OCI-LY7 (cell line): ENCODE results near the gene MAP3K15. TPM values are rescaled to one million over a fixed set of nuclear protein-coding genes. Genes with fewer than 3 reads are reported as not detected.

Source experiments
- BruUV-seq: library from RNA; stranded (reverse); fragments of 400-500 nt; replicated peaks from 2 replicates; lab custom pipeline; 2021; lab: Mats Ljungman, UMichigan
- CTCF ChIA-PET: fragments of 300-600 bp; sonication (Branson Sonifier 250); formaldehyde crosslinking; loops from one replicate; lab custom pipeline; 2022; ENCODE audit warnings: antibody characterized with exemption; ENCODE audit not compliant: unreplicated experiment; lab: Charles Lee
- POLR2A ChIA-PET: fragments of 300-600 bp; sonication (Branson Sonifier 250); formaldehyde crosslinking; loops from one replicate; lab custom pipeline; 2022; ENCODE audit warnings: antibody characterized with exemption; lab: Charles Lee
- DNase-seq: peaks from one replicate; pipeline ENCODE4 v3.0.0-alpha.2; 2015; ENCODE audit warnings: low spot score
- H2AFZ ChIP-seq: fragments of 200-600 bp; sonication (generic), shearing (Covaris generic); 2 replicates; pipeline ENCODE4 v1.6.1; 2014; ENCODE audit warnings: mild to moderate bottlenecking, antibody characterized with exemption, low read length, moderate library complexity
- H3K27ac ChIP-seq: fragments of 200-600 bp; sonication (generic); 2 replicates; pipeline ENCODE4 v1.5.1; 2014; ENCODE audit warnings: mixed run types, low read depth, mild to moderate bottlenecking, moderate library complexity, low read length, inconsistent platforms; ENCODE audit not compliant: poor library complexity, severe bottlenecking
- H3K36me3 ChIP-seq: fragments of 200-600 bp; sonication (generic); 2 replicates; pipeline ENCODE4 v1.6.1; 2014; ENCODE audit warnings: mild to moderate bottlenecking, antibody characterized with exemption, low read length, moderate library complexity, mixed read lengths; ENCODE audit not compliant: insufficient read depth
- H3K4me1 ChIP-seq: fragments of 200-600 bp; sonication (generic); 2 replicates; pipeline ENCODE4 v1.5.1; 2014; ENCODE audit warnings: mild to moderate bottlenecking, low read length; ENCODE audit not compliant: insufficient read depth, poor library complexity, severe bottlenecking
- H3K4me2 ChIP-seq: fragments of 200-600 bp; sonication (generic); 2 replicates; pipeline ENCODE4 v1.6.1; 2014; ENCODE audit warnings: mild to moderate bottlenecking, low read length
- H3K4me3 ChIP-seq: fragments of 200-600 bp; sonication (generic); 2 replicates; pipeline ENCODE4 v1.5.1; 2014; ENCODE audit warnings: mild to moderate bottlenecking, low read depth, low read length; ENCODE audit not compliant: poor library complexity, severe bottlenecking
- H3K79me2 ChIP-seq: fragments of 200-600 bp; sonication (generic); 2 replicates; pipeline ENCODE4 v1.6.1; 2016; ENCODE audit warnings: low read depth, mild to moderate bottlenecking, low read length, moderate library complexity, mixed read lengths; ENCODE audit not compliant: insufficient read depth
- H3K9me2 ChIP-seq: fragments of 200-600 bp; sonication (generic); 2 replicates; pipeline ENCODE4 v1.6.1; 2016; ENCODE audit warnings: mild to moderate bottlenecking, low read length, mixed read lengths; ENCODE audit not compliant: insufficient read depth
- H3K9me3 ChIP-seq: fragments of 200-600 bp; sonication (generic); 2 replicates; pipeline ENCODE4 v1.6.1; 2014; ENCODE audit warnings: mild to moderate bottlenecking, mixed run types, low read length, mixed read lengths
- H4K20me1 ChIP-seq: fragments of 200-600 bp; sonication (generic); 2 replicates; pipeline ENCODE4 v1.6.1; 2014; ENCODE audit warnings: mild to moderate bottlenecking, antibody characterized with exemption, low read length, moderate library complexity, mixed read lengths; ENCODE audit not compliant: insufficient read depth
- EZH2phosphoT487 ChIP-seq: fragments of 200-600 bp; sonication (generic); IDR thresholded peaks from 2 replicates; pipeline ENCODE4 v1.6.1; 2018; ENCODE audit warnings: low read depth, borderline replicate concordance, mild to moderate bottlenecking, mixed run types, antibody characterized with exemption, low read length, moderate library complexity, mixed read lengths
- intact Hi-C: fragments of 100-400 bp; cut with micrococcal nuclease; formaldehyde crosslinking; loops from one replicate; pipeline ENCODE4 v1.10.0; 2022; ENCODE audit not compliant: unreplicated experiment
- total RNA-seq, 2 experiments: library from RNA; depleted of rRNA in 1 of 2; stranded (reverse); fragments of >200 nt in 1 of 2; shearing (Covaris generic) in 1 of 2; gene quantifications; 2 replicates each; pipeline ENCODE4 v1.2.3, GENCODE V29; 2014 to 2022
- TF ChIP-seq, protein P1 (sequence below): fragments of 200-600 bp; sonication (generic); conservative IDR thresholded peaks from 2 replicates; pipeline ENCODE4 v1.5.1; 2014; ENCODE audit warnings: mild to moderate bottlenecking, antibody characterized with exemption, low read length, moderate library complexity, mixed read lengths

MAP3K15 gene
- total RNA-seq, 2 experiments from 2014 or later: not detected

DNA sequence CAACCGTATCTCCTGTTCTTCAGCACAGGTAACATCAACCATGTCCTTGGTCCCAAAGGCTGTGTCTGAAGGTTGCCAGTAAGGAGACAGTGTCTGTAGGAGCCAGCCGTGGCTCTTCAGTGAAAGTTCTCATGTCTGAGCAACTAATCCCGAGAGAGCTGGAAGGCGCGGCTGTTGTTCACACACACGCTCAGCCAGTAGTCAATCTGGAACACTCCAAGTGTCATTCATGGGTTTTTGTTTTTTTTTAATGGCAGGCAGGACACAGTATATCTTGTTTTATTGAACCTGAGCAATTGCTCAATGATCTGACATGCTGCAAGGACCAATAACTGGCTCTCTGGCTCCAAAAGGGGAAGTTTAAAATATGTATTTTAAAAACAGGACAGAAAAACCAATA is 48.4 kb upstream of the MAP3K15 start:
- no peaks in the 10 kb centered on the region for H3K9me3 ChIP-seq
- no TSS peak for BruUV-seq

DNA sequence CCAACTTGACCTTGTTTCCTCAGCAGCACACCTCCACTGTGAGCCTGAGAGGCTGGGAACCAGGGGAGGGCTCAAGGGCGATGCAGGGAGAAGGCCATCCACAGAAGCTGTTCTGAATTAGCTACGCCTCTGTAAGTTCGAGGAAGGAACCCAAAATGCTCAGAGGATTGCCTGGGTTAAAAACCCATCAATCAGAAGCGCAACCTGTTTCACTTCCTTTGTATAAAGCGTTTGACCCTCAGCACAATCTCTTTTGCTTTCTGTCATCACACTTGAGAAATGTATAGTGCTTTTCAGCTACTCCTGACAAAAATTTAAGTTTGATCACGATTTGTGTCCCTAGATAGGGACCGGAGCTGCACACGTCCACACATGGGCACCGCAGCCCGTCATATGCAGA is 48.0 kb upstream of the MAP3K15 start:
- no peaks in the 10 kb centered on the region for H3K9me2 ChIP-seq
- H3K27ac ChIP-seq: peak overlapping the region; percentile 59
- peaks cover 45% of the 10 kb centered on the region for H3K4me1 ChIP-seq
- H3K4me3 ChIP-seq: no peak overlapping the region
- H3K36me3 ChIP-seq: peaks cover 14% of the 10 kb centered on the region
- H2AFZ ChIP-seq: no peak overlapping the region
- TF ChIP-seq EZH2phosphoT487: no peak
- TF ChIP-seq, protein P1, sequence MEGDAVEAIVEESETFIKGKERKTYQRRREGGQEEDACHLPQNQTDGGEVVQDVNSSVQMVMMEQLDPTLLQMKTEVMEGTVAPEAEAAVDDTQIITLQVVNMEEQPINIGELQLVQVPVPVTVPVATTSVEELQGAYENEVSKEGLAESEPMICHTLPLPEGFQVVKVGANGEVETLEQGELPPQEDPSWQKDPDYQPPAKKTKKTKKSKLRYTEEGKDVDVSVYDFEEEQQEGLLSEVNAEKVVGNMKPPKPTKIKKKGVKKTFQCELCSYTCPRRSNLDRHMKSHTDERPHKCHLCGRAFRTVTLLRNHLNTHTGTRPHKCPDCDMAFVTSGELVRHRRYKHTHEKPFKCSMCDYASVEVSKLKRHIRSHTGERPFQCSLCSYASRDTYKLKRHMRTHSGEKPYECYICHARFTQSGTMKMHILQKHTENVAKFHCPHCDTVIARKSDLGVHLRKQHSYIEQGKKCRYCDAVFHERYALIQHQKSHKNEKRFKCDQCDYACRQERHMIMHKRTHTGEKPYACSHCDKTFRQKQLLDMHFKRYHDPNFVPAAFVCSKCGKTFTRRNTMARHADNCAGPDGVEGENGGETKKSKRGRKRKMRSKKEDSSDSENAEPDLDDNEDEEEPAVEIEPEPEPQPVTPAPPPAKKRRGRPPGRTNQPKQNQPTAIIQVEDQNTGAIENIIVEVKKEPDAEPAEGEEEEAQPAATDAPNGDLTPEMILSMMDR: no peak
- peak; percentile 44 for DNase-seq
- CTCF ChIA-PET: no interaction called here
- intact Hi-C loops: loop anchor here (10.0 kb wide), 1 partner anchor 171 kb away; no protein-coding TSS in a partner anchor
- H3K9me3 ChIP-seq: no peaks in the 10 kb centered on the region
- POLR2A ChIA-PET: no interaction called here
- no TSS peak for BruUV-seq
- no peaks in the 10 kb centered on the region for H3K79me2 ChIP-seq
- H3K4me2 ChIP-seq: peak overlapping the region; percentile 44
- no peaks in the 10 kb centered on the region for H4K20me1 ChIP-seq

More for the DNA sequence above, 48.4 kb upstream of the MAP3K15 start:
- intact Hi-C loops: loop anchor here (10.0 kb wide), 1 partner anchor 171 kb away; no protein-coding TSS in a partner anchor
- Histone ChIP-seq H3K4me3 (no peak overlapping the region), H3K4me1 (peaks cover 45% of the 10 kb centered on the region), H2AFZ (no peak overlapping the region), H3K36me3 (peaks cover 14% of the 10 kb centered on the region), H3K27ac (peak overlapping the region; percentile 59), H3K79me2 (no peaks in the 10 kb centered on the region), H4K20me1 (no peaks in the 10 kb centered on the region), H3K9me2 (no peaks in the 10 kb centered on the region), H3K4me2 (peak overlapping the region; percentile 44)
- CTCF ChIA-PET: no interaction called here
- DNase-seq: peak; percentile 10
- TF ChIP-seq, protein P1: no peak
- no peak for TF ChIP-seq EZH2phosphoT487
- POLR2A ChIA-PET: no interaction called here

DNA sequence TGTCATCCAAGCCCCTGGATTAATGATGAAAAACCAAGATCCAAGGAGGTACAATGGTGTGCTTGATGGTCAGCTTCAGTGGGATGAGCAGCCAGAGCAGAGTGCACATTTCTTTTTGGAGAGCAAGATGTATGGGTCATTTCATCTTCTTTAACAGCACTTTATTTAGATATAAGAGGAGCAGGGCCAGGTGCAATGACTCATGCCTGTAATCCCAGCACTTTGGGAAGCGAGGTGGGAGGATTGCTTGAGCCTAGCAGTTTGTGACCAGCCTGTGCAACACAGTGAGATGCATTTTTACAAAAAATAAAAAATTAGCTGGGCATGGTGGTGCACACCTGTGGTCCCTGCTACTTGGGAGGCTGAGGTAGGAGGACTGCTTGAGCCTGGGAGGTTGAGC is 45.3 kb upstream of the MAP3K15 start:
- Histone ChIP-seq H2AFZ (no peak overlapping the region), H3K27ac (no peak overlapping the region), H4K20me1 (no peaks in the 10 kb centered on the region), H3K36me3 (peaks cover 14% of the 10 kb centered on the region), H3K4me1 (peaks cover 23% of the 10 kb centered on the region), H3K9me2 (no peaks in the 10 kb centered on the region), H3K9me3 (no peaks in the 10 kb centered on the region), H3K4me2 (no peak overlapping the region), H3K79me2 (no peaks in the 10 kb centered on the region), H3K4me3 (no peak overlapping the region)
- CTCF ChIA-PET: no interaction called here
- intact Hi-C loops: loop anchor here (10.0 kb wide), 1 partner anchor 174 kb away; no protein-coding TSS in a partner anchor
- DNase-seq: no peak
- no peak for TF ChIP-seq EZH2phosphoT487
- TF ChIP-seq, protein P1: no peak
- POLR2A ChIA-PET: interaction anchor here (0.6 kb wide), 1 partner anchor 213 kb away, joined by 3 read pairs; no protein-coding TSS in a partner anchor
- no TSS peak for BruUV-seq
